ENCODE data around the gene OLFM1.

Gene OLFM1

DNA sequence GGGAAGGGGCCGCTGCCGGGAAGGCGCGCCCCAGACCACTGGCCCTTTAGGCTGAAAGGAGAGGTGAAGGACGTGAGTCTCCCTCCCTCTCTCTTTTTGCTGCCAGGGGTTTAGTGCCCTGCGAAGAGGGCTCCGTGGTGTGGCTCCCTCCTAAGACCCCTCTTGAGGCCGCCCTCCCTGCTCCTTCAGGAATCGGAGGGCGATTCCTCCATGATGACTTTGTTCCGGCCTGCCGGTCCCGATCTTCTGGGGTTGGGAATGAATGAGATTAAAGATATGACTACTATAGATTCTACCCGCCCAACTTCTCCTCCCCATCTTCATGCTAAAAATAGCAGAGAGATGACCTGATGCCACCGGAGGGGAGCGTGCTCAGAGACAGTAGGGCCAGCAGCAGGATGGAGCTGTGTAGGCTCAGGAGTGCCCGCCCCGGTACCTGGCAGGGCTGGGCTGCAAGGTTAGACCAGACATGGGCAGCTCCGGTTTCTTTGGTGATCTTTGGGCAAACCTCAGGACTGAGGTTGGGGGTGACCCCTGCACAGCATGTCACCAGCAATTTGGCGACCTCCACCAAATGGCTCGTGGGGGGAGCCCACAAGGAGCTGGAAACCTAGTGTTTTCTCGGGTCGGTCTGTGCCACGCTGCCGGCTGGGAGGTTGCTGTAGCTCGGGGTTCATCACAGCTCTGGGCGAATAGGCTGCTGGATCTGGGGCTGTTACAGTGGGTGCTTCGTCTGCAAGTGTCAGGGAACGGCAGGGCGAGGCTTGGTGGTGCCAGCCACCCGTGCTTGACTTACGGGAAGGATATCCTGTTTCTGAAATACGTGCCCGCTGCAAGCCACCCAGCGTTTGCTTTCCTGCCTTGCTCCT lies 1.7 kb downstream of the OLFM1 start:
- DNase-seq (ENCODE audit: low read depth in 3 of 3): no peak

DNA sequence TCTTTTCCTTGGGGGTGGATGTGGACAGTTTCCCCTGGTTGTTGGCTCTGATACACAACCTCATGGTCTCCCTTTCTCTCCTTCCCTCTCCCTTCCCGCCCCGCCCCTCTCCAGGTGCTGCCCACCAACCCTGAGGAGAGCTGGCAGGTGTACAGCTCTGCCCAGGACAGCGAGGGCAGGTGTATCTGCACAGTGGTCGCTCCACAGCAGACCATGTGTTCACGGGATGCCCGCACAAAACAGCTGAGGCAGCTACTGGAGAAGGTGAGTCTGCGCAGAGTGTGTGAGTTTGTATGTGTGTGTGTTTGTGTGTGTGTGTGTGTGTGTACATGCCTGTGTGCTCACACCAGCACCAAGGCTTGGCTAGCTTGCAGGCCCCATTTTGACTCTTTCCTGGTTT lies 2.6 kb downstream of the OLFM1 start:
- no peak for DNase-seq (ENCODE audit: low read depth in 3 of 3)

DNA sequence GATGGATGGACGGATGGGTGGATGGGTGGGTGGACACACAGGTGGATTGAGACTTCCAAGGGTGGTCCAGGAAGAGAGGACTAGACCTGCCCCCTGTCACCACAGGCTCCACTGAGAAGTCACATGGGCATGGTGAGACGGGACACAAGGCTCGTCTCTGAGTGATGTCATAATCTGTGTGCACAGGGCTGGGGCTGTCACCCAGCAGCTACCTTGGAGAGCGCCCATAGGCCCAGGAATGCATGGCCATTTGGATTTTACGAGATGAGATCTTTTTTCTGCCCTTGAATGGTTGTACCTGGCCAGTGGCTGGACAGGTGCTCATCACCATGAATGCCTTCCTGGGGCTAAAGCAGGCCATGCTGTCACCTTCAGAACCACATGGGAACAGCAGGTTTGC lies 3.1 kb downstream of the OLFM1 start:
- DNase-seq (ENCODE audit: low read depth in 3 of 3): no peak

GRCh38 chr9:135091545-135091944 lies 4.1 kb downstream of the OLFM1 start:
- no peak for DNase-seq (ENCODE audit: low read depth in 3 of 3)

DNA sequence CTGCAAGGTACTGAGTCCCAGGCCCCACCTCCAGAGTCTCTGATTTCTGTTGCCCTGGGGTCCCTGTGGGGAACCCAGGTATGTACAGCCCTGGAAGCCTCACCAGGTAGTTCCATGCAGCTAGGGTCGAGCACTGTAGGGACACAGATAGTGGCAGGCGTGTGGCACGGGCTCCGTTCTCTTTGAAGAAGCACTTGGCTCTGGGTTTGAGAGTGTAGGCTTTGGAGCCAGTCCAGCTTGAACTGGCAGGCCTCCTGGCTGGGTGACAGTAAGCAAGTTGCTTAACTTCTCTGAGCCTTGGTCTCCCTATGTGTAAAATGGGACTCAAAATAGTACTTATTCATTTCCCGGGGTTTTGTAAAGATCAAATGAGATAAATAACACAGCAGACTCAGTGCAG lies 5.6 kb downstream of the OLFM1 start:
- no peak for DNase-seq (ENCODE audit: low read depth in 3 of 3)

DNA sequence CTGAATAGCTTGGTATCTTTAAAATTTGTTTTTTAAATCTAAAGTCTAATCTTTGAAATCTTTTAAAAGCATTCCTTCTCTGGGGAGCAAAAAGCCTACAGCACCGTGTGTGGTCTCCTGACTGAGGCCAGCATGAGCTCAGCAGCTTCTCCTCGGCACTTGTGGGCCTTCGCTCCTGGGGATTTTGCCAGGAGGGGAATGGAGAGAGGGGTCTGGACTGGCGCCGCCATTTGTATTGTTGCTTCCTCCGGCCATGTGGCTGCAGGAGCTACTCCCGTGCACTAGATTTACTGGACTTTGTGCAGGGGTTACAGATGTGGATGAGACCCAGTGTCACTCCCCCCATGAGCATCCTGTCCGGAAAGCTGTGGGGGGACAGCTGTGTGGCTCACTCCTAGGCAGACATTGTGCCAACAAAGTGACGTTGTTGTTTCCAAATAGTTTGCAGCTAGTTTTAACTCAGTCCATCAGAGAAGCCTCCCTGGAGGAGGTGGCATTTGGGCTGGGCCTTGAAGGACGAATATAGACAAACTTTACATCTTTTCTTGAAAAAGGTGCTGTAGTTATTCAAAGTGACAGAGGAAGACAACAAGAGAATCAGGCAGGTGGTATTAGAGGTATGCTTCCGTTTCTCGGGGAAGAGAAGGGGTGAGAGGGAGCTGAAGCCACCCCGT lies 6.6 kb downstream of the OLFM1 start:
- DNase-seq (ENCODE audit: low read depth in 3 of 3): no peak

GRCh38 chr9:135095470-135096407 lies 8.3 kb downstream of the OLFM1 start:
- no peak for DNase-seq (ENCODE audit: low read depth in 3 of 3)

- no peak for DNase-seq (ENCODE audit: low read depth in 3 of 3)
Observed at GRCh38 chr9:135096408-135096895, 9.0 kb downstream of the OLFM1 start.

- DNase-seq (ENCODE audit: low read depth in 3 of 3): no peak
Observed at GRCh38 chr9:135098400-135099105, 11.1 kb downstream of the OLFM1 start.

- no peak for DNase-seq (ENCODE audit: low read depth in 3 of 3)
Observed at GRCh38 chr9:135099574-135099973, 12.1 kb downstream of the OLFM1 start.

- no peak for DNase-seq (ENCODE audit: low read depth in 3 of 3)
Observed at GRCh38 chr9:135100241-135100681, 12.8 kb downstream of the OLFM1 start.

- DNase-seq (ENCODE audit: low read depth in 3 of 3): no peak
Observed at GRCh38 chr9:135100725-135101410, 13.4 kb downstream of the OLFM1 start.

GRCh38 chr9:135101486-135101885 lies 14.0 kb downstream of the OLFM1 start:
- no peak for DNase-seq (ENCODE audit: low read depth in 3 of 3)

- DNase-seq (ENCODE audit: low read depth in 3 of 3): no peak
Observed at GRCh38 chr9:135101926-135102325, 14.5 kb downstream of the OLFM1 start.

DNA sequence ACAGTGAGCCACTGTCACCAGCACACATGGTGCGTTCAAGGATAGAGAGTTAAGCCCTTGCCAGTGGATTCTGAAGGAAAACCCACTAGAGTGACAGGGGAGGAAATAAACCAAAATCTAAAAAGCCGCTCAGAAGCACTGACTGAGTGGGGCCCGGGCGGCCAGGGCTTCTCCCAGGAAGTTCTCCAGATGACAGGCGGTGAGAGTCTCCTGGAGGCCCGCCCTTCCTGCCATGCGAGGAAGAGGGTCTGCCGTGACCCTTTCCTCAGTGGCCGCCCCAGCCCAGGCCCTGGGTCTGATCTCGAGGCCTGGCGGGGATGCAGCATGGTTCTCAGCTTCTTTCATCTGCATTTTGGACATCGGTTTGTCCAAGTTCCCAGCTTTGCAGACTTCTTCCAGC lies 14.9 kb downstream of the OLFM1 start:
- no peak for DNase-seq (ENCODE audit: low read depth in 3 of 3)

DNA sequence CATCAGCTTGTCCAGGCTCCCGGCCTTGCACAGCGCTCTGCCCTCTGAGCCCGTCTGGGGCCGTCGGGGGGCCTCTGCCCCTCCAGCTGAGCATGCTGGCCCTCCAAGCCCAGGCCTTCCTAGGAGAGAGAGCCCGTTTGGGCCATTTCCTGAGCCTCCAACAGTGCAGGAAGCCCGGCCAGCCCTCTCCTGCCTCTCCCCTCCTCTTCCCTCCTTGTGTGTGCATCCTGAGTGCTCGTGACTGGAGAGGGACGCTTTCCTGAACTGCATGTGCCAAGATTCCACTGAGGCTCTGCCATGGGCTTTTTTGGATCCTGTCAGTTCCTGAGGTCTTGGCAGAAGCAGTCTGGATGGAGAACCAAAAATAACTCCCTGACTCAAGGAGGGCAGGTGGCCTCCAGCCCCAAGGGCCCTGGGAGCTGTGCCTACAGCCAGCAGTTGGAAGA lies 15.6 kb downstream of the OLFM1 start:
- DNase-seq (ENCODE audit: low read depth in 3 of 3): no peak

GRCh38 chr9:135103931-135104639 lies 16.6 kb downstream of the OLFM1 start:
- no peak for DNase-seq (ENCODE audit: low read depth in 3 of 3)

DNA sequence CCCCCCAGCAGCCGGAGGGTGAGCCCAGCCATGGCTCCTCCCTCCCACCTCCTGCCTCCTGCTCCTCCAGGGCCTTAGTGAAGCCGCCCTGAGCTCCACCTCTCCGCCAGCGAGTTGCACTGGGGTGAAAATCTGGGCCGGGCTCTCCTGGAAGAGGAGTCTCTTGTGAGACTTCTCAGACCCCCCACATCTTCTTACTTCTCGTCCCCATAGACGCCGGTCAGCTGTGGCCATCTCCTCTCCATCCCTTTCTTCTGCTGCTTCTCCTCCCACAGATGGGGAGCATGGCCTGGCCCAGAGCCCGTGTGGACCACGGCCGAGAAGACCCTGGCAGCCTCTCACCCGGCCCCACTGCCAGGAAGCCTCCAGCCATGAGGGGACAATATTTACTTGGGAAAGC lies 17.3 kb downstream of the OLFM1 start:
- no peak for DNase-seq (ENCODE audit: low read depth in 3 of 3)

- no peak for DNase-seq (ENCODE audit: low read depth in 3 of 3)
Observed at GRCh38 chr9:135105211-135105745, 17.8 kb downstream of the OLFM1 start.
